Endothelial cell of umbilical vein (primary cell): ENCODE data around the gene GDA. TPM values are rescaled to one million over a fixed set of nuclear protein-coding genes. Genes with fewer than 3 reads are reported as not detected.

Experiments
- BruUV-seq: library from RNA; stranded (reverse); fragments of 400-500 nt; replicated peaks from 2 replicates; lab custom pipeline; 2021; lab: Mats Ljungman, UMichigan
- CTCF ChIA-PET: fragments of 300-600, 350-600 bp; sonication (Branson Sonifier 250); formaldehyde crosslinking; loops from one replicate; lab custom pipeline; 2021; ENCODE audit warnings: antibody characterized with exemption, inconsistent platforms; lab: Charles Lee
- POLR2A ChIA-PET: fragments of 300-600, 350-600 bp; sonication (Branson Sonifier 250); formaldehyde crosslinking; loops from one replicate; lab custom pipeline; 2021; ENCODE audit warnings: antibody characterized with exemption, inconsistent platforms; lab: Charles Lee
- DNase-seq: peaks from one replicate; pipeline ENCODE4 v3.0.0-alpha.2; 2011; ENCODE audit warnings: low read depth, low spot score
- FAIRE-seq: peaks from 2 replicates; lab custom pipeline; 2011; peaks lifted over from hg19 to GRCh38; lab: Jason Lieb, UNC
- H2AFZ ChIP-seq: 2 replicates; pipeline ENCODE4 v1.6.0; 2012; ENCODE audit warnings: low read depth, low read length, control low read depth, inconsistent platforms
- H3K27ac ChIP-seq: 2 replicates; pipeline ENCODE4 v1.5.1; 2011; ENCODE audit warnings: low read depth, mild to moderate bottlenecking, control low read depth, low read length, moderate library complexity; ENCODE audit not compliant: insufficient read depth
- H3K27me3 ChIP-seq, 2 experiments: 2 replicates each; pipeline versions ENCODE4 v1.6.0 to v1.6.1; 2011; ENCODE audit warnings: low read length in 2 of 2, mixed read lengths in 1 of 2; ENCODE audit not compliant: control insufficient read depth in 2 of 2, insufficient read depth in 2 of 2
- H3K36me3 ChIP-seq, 2 experiments: 2 replicates in 1 of 2; 3 replicates in 1 of 2; pipeline ENCODE4 v1.5.1; 2011; ENCODE audit warnings: low read length in 2 of 2, mild to moderate bottlenecking in 1 of 2, moderate library complexity in 1 of 2; ENCODE audit not compliant: control insufficient read depth in 2 of 2, insufficient read depth in 2 of 2; ENCODE audit errors: extremely low read depth in 1 of 2
- H3K4me1 ChIP-seq: 3 replicates; pipeline ENCODE4 v1.5.1; 2011; ENCODE audit warnings: mild to moderate bottlenecking, low read length; ENCODE audit not compliant: control insufficient read depth, insufficient read depth; ENCODE audit errors: extremely low read depth
- H3K4me2 ChIP-seq: 2 replicates; pipeline ENCODE4 v1.6.1; 2011; ENCODE audit warnings: low read length, control low read depth, mixed read lengths; ENCODE audit not compliant: insufficient read depth
- H3K4me3 ChIP-seq, 3 experiments: fragments of 200-600 bp in 1 of 3; sonication (generic), shearing (Covaris generic) in 1 of 3; replicated peaks in 1 of 3; 2 replicates each; pipeline ENCODE4 v1.5.1; 2011 to 2016; ENCODE audit warnings: control low read depth in 3 of 3, low read length in 3 of 3, mild to moderate bottlenecking in 2 of 3, inconsistent platforms in 1 of 3, low read depth in 1 of 3, moderate library complexity in 1 of 3; ENCODE audit not compliant: insufficient read depth in 1 of 3
- H3K79me2 ChIP-seq: 2 replicates; pipeline ENCODE4 v1.6.0; 2012; ENCODE audit warnings: low read length, inconsistent platforms; ENCODE audit not compliant: control insufficient read depth, insufficient read depth
- H3K9ac ChIP-seq: replicated peaks from 2 replicates; pipeline ENCODE3; 2011; ENCODE audit warnings: low read length, control low read depth; ENCODE audit not compliant: insufficient read depth; ENCODE audit errors: extremely low read depth
- H3K9me1 ChIP-seq: replicated peaks from 3 replicates; pipeline ENCODE4 v1.6.0; 2011; ENCODE audit warnings: mild to moderate bottlenecking, low read length; ENCODE audit not compliant: control insufficient read depth, insufficient read depth; ENCODE audit errors: extremely low read depth
- H3K9me3 ChIP-seq: replicated peaks from 2 replicates; pipeline ENCODE4 v1.5.1; 2012; ENCODE audit warnings: low read length, inconsistent platforms; ENCODE audit not compliant: control insufficient read depth, insufficient read depth
- H4K20me1 ChIP-seq: replicated peaks from 2 replicates; pipeline ENCODE3; 2011; ENCODE audit warnings: mild to moderate bottlenecking, low read length; ENCODE audit not compliant: control insufficient read depth, insufficient read depth; ENCODE audit errors: extremely low read depth
- CTCF ChIP-seq, 2 donors: IDR thresholded peaks; 1 replicate in 1 of 2; 2 replicates in 1 of 2; pipeline ENCODE4 v1.5.1; 2011; ENCODE audit warnings: low read length in 2 of 2, mild to moderate bottlenecking in 2 of 2, moderate library complexity in 2 of 2, control low read depth in 1 of 2, inconsistent platforms in 1 of 2, low read depth in 1 of 2; ENCODE audit not compliant: insufficient read depth in 1 of 2; ENCODE audit errors: extremely low read depth in 1 of 2
- EZH2 ChIP-seq: IDR thresholded peaks from 2 replicates; pipeline ENCODE4 v1.6.1; 2012; ENCODE audit warnings: borderline replicate concordance, low read depth, mild to moderate bottlenecking, moderate library complexity, low read length, inconsistent platforms; ENCODE audit not compliant: severe bottlenecking
- FOS ChIP-seq: IDR thresholded peaks from 2 replicates; pipeline ENCODE4 v1.6.1; 2011; ENCODE audit warnings: mild to moderate bottlenecking, low read length, moderate library complexity, borderline replicate concordance; ENCODE audit not compliant: insufficient read depth
- GATA2 ChIP-seq: IDR thresholded peaks from 2 replicates; pipeline ENCODE4 v1.7.0; 2011; ENCODE audit warnings: low read depth, mild to moderate bottlenecking, moderate library complexity, mixed read lengths, low read length; ENCODE audit not compliant: insufficient read length, insufficient read depth
- JUN ChIP-seq: IDR thresholded peaks from 2 replicates; pipeline ENCODE4 v1.6.1; 2011; ENCODE audit warnings: borderline replicate concordance, low read depth; ENCODE audit not compliant: insufficient read length, insufficient read depth
- MAX ChIP-seq: IDR thresholded peaks from 2 replicates; pipeline ENCODE4 v1.6.1; 2011; ENCODE audit not compliant: insufficient read depth, insufficient read length
- MYC ChIP-seq: IDR thresholded peaks from one replicate; pipeline ENCODE4 v1.6.1; 2011; ENCODE audit warnings: mild to moderate bottlenecking, low read depth, low read length
- POLR2A ChIP-seq: IDR thresholded peaks from 2 replicates; pipeline ENCODE4 v1.6.1; 2012; ENCODE audit warnings: low read depth, mild to moderate bottlenecking, control low read depth, low read length
- POLR2AphosphoS5 ChIP-seq: IDR thresholded peaks from 2 replicates; pipeline ENCODE4 v1.6.1; 2012; ENCODE audit warnings: low read depth, mild to moderate bottlenecking, control low read depth, low read length, moderate library complexity; ENCODE audit not compliant: insufficient read depth
- dilution Hi-C: fragments of 300-500 bp; cut with MboI; formaldehyde crosslinking; loops from one replicate; pipeline ENCODE4 v1.15.0; 2019; ENCODE audit warnings: low sequenced_read_pairs; ENCODE audit not compliant: extremely low pct_ligation_motif_present
- intact Hi-C: fragments of 100-400 bp; cut with micrococcal nuclease; formaldehyde crosslinking; loops from one replicate; pipeline ENCODE4 v1.10.0; 2022
- polyA plus RNA-seq, 4 experiments: library from polyadenylated mRNA; depleted of rRNA in 3 of 4; stranded (reverse) in 3 of 4; unstranded in 1 of 4; fragments of >200 nt; gene quantifications; 2 replicates each; pipeline versions ENCODE4 v1.2.1 to v1.2.3, GENCODE V29; 2011 to 2012; ENCODE audit warnings: missing spikeins in 1 of 4
- total RNA-seq: library from RNA; stranded (reverse); gene quantifications from 2 replicates; pipeline ENCODE4 v1.2.3, GENCODE V29; 2021

Gene GDA
- total and polyA plus RNA-seq, 2 donors (not counting 3 experiments of a cell fraction or from before 2014, with no cell fraction given) = not detected

- Histone ChIP-seq H3K27me3 (peaks cover 3 to 4% of the 10 kb centered on the region in 2 experiments), H4K20me1 (no peaks in the 10 kb centered on the region), H2AFZ (no peak overlapping the region), H3K4me3 (no peak overlapping the region), H3K27ac (no peak overlapping the region), H3K36me3 (no peaks in the 10 kb centered on the region), H3K4me1 (no peaks in the 10 kb centered on the region), H3K9ac (no peak overlapping the region), H3K4me2 (no peak overlapping the region), H3K79me2 (no peaks in the 10 kb centered on the region), H3K9me3 (no peaks in the 10 kb centered on the region), H3K9me1 (no peaks in the 10 kb centered on the region)
- ChIA-PET POLR2A (no interaction called here), CTCF (interaction anchor here (8.3 to 9.5 kb wide), 2 partner anchors 16 to 545 kb away, joined by 73 to 255 read pairs; no protein-coding TSS in a partner anchor)
- no peak for FAIRE-seq
- dilution Hi-C loops (no loop called here), intact Hi-C loops (no loop called here)
- TF ChIP-seq MAX (no peak), JUN (no peak), EZH2 (no peak), MYC (no peak), FOS (no peak), CTCF (IDR thresholded peaks at IDR 0.05; ENCODE audit: extremely low read depth in 1 of 2, insufficient read depth in 1 of 2, low read depth in 1 of 2, low read length in 2 of 2) (no peak), GATA2 (no peak), POLR2A (no peak), POLR2AphosphoS5 (no peak)
- no TSS peak for BruUV-seq
- no peak for DNase-seq
Measured at GRCh38 chr9:72276429-72276828, 127.2 kb downstream of the GDA start.
